GM12878 (cell line): ENCODE measurements around the gene MPRIP.

ENCODE experiments used
- ASH2L ChIP-seq: fragments of 300-600, 200-600 bp; sonication (generic); IDR thresholded peaks from 2 replicates; pipeline ENCODE4 v1.6.1; 2017; ENCODE audit warnings: low read depth, mild to moderate bottlenecking, borderline replicate concordance
- BHLHE40 ChIP-seq, 2 experiments: fragments of 450-650 bp in 1 of 2; IDR thresholded peaks; 2 replicates each; pipeline ENCODE4 v1.6.1; 2011 to 2017; ENCODE audit warnings: low read depth in 2 of 2, borderline replicate concordance in 1 of 2, improper control_type of control experiment in 1 of 2, low read length in 1 of 2, mild to moderate bottlenecking in 1 of 2
- CREM ChIP-seq: IDR thresholded peaks from 2 replicates; pipeline ENCODE4 v1.6.1; 2014; ENCODE audit warnings: antibody characterized with exemption, low read depth
- CTCF ChIP-seq, 3 experiments: IDR thresholded peaks in 2 of 3; conservative IDR thresholded peaks in 1 of 3; 2 replicates each; pipeline ENCODE4 v1.5.1; 2011; ENCODE audit warnings: low read depth in 3 of 3, low read length in 3 of 3, mild to moderate bottlenecking in 3 of 3, control low read depth in 2 of 3, moderate library complexity in 2 of 3, inconsistent platforms in 1 of 3, mixed read lengths in 1 of 3; ENCODE audit not compliant: control insufficient read depth in 2 of 3, insufficient read depth in 1 of 3; ENCODE audit errors: extremely low read depth in 1 of 3
- CUX1 ChIP-seq: IDR thresholded peaks from 2 replicates; pipeline ENCODE4 v1.6.1; 2012; ENCODE audit warnings: improper control_type of control experiment, low read depth, low read length; ENCODE audit not compliant: insufficient replicate concordance
- HCFC1 ChIP-seq: fragments of 150-350 bp; IDR thresholded peaks from 2 replicates; pipeline ENCODE4 v1.6.1; 2014; ENCODE audit warnings: low read length
- MLLT1 ChIP-seq: fragments of 450-650 bp; IDR thresholded peaks from 2 replicates; pipeline ENCODE4 v1.6.1; 2016; ENCODE audit warnings: mild to moderate bottlenecking
- POLR2A ChIP-seq: IDR thresholded peaks from 2 replicates; pipeline ENCODE4 v1.6.1; 2011; ENCODE audit warnings: low read depth, mild to moderate bottlenecking, low read length
- POLR2AphosphoS2 ChIP-seq: IDR thresholded peaks from 2 replicates; pipeline ENCODE4 v1.6.1; 2011; ENCODE audit warnings: low read depth, mild to moderate bottlenecking, low read length, improper control_type of control experiment, moderate library complexity
- POLR2AphosphoS5 ChIP-seq: IDR thresholded peaks from 2 replicates; pipeline ENCODE4 v1.6.1; 2011; ENCODE audit warnings: mild to moderate bottlenecking, low read length, inconsistent platforms
- PRDM15 ChIP-seq: fragments of 450-650 bp; formaldehyde crosslinking; IDR thresholded peaks from 2 replicates; pipeline ENCODE4 v1.4.0; 2020; ENCODE audit warnings: mild to moderate bottlenecking, moderate library complexity
- RUNX3 ChIP-seq: IDR thresholded peaks from 2 replicates; pipeline ENCODE4 v1.6.1; 2012; ENCODE audit warnings: low read length, inconsistent platforms
- SUZ12 ChIP-seq: fragments of 200-600 bp; sonication (generic); IDR thresholded peaks from one replicate; pipeline ENCODE4 v1.6.1; 2018; ENCODE audit warnings: antibody characterized with exemption, mild to moderate bottlenecking; ENCODE audit not compliant: unreplicated experiment

- TF ChIP-seq ASH2L (no peak), CTCF (IDR thresholded peaks at IDR 0.05 in 2 of 3, conservative IDR thresholded peaks at IDR 0.05 in 1 of 3; ENCODE audit: control insufficient read depth in 2 of 3, extremely low read depth in 1 of 3, insufficient read depth in 1 of 3, low read depth in 3 of 3, low read length in 3 of 3) (no peak), MLLT1 (no peak), SUZ12 (no peak), POLR2A (no peak), CREM (no peak), POLR2AphosphoS5 (no peak), HCFC1 (no peak), RUNX3 (no peak), PRDM15 (CRISPR knock-in tag) (no peak), POLR2AphosphoS2 (no peak), CUX1 (no peak), BHLHE40 (IDR thresholded peaks at IDR 0.05; ENCODE audit: borderline replicate concordance in 1 of 2, low read depth in 2 of 2, low read length in 1 of 2) (no peak)
Measured at GRCh38 chr17:17015230-17015629, 27.0 kb upstream of the MPRIP start.
